ENCODE measurements around the gene FCAMR.

The FCAMR gene

GRCh38 chr1:206960676-206961386 is 9.4 kb downstream of the FCAMR start:
- POLR2A ChIA-PET, result interaction anchor here (0.7 kb wide), 1 partner anchor 49 kb away, joined by 3 read pairs; no protein-coding TSS in a partner anchor
- no peak for DNase-seq
- Histone ChIP-seq H3K27me3 (replicated peaks in 2 of 5; ENCODE audit: control insufficient read depth in 4 of 5, insufficient read depth in 5 of 5, low read length in 4 of 5) (no peaks in the 10 kb centered on the region), H3K9me3 (ENCODE audit: control extremely low read depth in 1 of 5, control insufficient read depth in 4 of 5, insufficient read depth in 2 of 5, low read depth in 1 of 5, low read length in 4 of 5) (no peaks in the 10 kb centered on the region), H3K4me3 (ENCODE audit: control insufficient read depth in 1 of 7, extremely low read depth in 1 of 7, insufficient read depth in 4 of 7, low read depth in 2 of 7, low read length in 6 of 7) (no peak overlapping the region), H3K36me3 (ENCODE audit: control insufficient read depth in 4 of 4, insufficient read depth in 4 of 4, low read length in 3 of 4) (no peaks in the 10 kb centered on the region), H3K27ac (ENCODE audit: insufficient read depth in 1 of 2, low read depth in 1 of 2, low read length in 2 of 2, poor library complexity in 1 of 2, severe bottlenecking in 2 of 2) (no peak overlapping the region), H3K4me1 (ENCODE audit: control extremely low read depth in 1 of 4, control insufficient read depth in 4 of 4, insufficient read depth in 4 of 4, low read length in 3 of 4) (peaks cover 0 to 33% (median 13%) of the 10 kb centered on the region in 4 experiments)
- WGBS (ENCODE audit: insufficient coverage), result 98% methylated on average over 6 of the region's 6 CpGs
- CTCF ChIA-PET, result interaction anchor here (1.1 to 4.8 kb wide), 5 partner anchors 8 to 42 kb away, joined by 3 to 31 read pairs (median 13); no protein-coding TSS in a partner anchor

- peaks cover 0 to 38% (median 15%) of the 10 kb centered on the region in 4 experiments for H3K4me1 ChIP-seq (ENCODE audit: control extremely low read depth in 1 of 4, control insufficient read depth in 4 of 4, insufficient read depth in 4 of 4, low read length in 3 of 4)
- WGBS (ENCODE audit: insufficient coverage), result 92% methylated on average over 2 of the region's 2 CpGs
- H3K27ac ChIP-seq (ENCODE audit: insufficient read depth in 1 of 2, low read depth in 1 of 2, low read length in 2 of 2, poor library complexity in 1 of 2, severe bottlenecking in 2 of 2), result no peak overlapping the region
- H3K4me3 ChIP-seq (ENCODE audit: control insufficient read depth in 1 of 7, extremely low read depth in 1 of 7, insufficient read depth in 4 of 7, low read depth in 2 of 7, low read length in 6 of 7), result no peak overlapping the region
- no peak for DNase-seq
- ChIA-PET POLR2A (no interaction called here), CTCF (interaction anchor here (1.3 to 1.4 kb wide), 2 partner anchors 12 to 24 kb away, joined by 4 to 7 read pairs; partner anchors contain the start of gene PIGR)
- H3K27me3 ChIP-seq (replicated peaks in 2 of 5; ENCODE audit: control insufficient read depth in 4 of 5, insufficient read depth in 5 of 5, low read length in 4 of 5), result no peaks in the 10 kb centered on the region
- no peaks in the 10 kb centered on the region for H3K36me3 ChIP-seq (ENCODE audit: control insufficient read depth in 4 of 4, insufficient read depth in 4 of 4, low read length in 3 of 4)
- no peaks in the 10 kb centered on the region for H3K9me3 ChIP-seq (ENCODE audit: control extremely low read depth in 1 of 5, control insufficient read depth in 4 of 5, insufficient read depth in 2 of 5, low read depth in 1 of 5, low read length in 4 of 5)
Observed at GRCh38 chr1:206958144-206958543, 12.1 kb downstream of the FCAMR start.

- Histone ChIP-seq H3K4me1 (ENCODE audit: control extremely low read depth in 1 of 4, control insufficient read depth in 4 of 4, insufficient read depth in 4 of 4, low read length in 3 of 4) (peaks cover 0 to 35% (median 14%) of the 10 kb centered on the region in 4 experiments), H3K4me3 (ENCODE audit: control insufficient read depth in 1 of 7, extremely low read depth in 1 of 7, insufficient read depth in 4 of 7, low read depth in 2 of 7, low read length in 6 of 7) (no peak overlapping the region), H3K36me3 (ENCODE audit: control insufficient read depth in 4 of 4, insufficient read depth in 4 of 4, low read length in 3 of 4) (no peaks in the 10 kb centered on the region), H3K27me3 (replicated peaks in 2 of 5; ENCODE audit: control insufficient read depth in 4 of 5, insufficient read depth in 5 of 5, low read length in 4 of 5) (no peaks in the 10 kb centered on the region), H3K27ac (ENCODE audit: insufficient read depth in 1 of 2, low read depth in 1 of 2, low read length in 2 of 2, poor library complexity in 1 of 2, severe bottlenecking in 2 of 2) (no peak overlapping the region), H3K9me3 (ENCODE audit: control extremely low read depth in 1 of 5, control insufficient read depth in 4 of 5, insufficient read depth in 2 of 5, low read depth in 1 of 5, low read length in 4 of 5) (no peaks in the 10 kb centered on the region)
- ChIA-PET POLR2A (no interaction called here), CTCF (interaction anchor here (1.0 to 1.4 kb wide), 4 partner anchors 8 to 53 kb away, joined by 3 to 7 read pairs (median 4); partner anchors contain the start of gene PIGR)
- WGBS (ENCODE audit: insufficient coverage), result 96% methylated on average over 5 of the region's 5 CpGs
- DNase-seq, result no peak
Observed at GRCh38 chr1:206957639-206958038, 12.6 kb downstream of the FCAMR start.

- CTCF ChIA-PET, result interaction anchor here (0.8 to 2.4 kb wide), 3 partner anchors 14 to 26 kb away, joined by 3 to 10 read pairs (median 7); partner anchors contain the start of gene FCAMR
- 80% methylated on average over 9 of the region's 11 CpGs for WGBS (ENCODE audit: insufficient coverage)
- Histone ChIP-seq H3K36me3 (ENCODE audit: control insufficient read depth in 4 of 4, insufficient read depth in 4 of 4, low read length in 3 of 4) (no peaks in the 10 kb centered on the region), H3K27me3 (replicated peaks in 2 of 5; ENCODE audit: control insufficient read depth in 4 of 5, insufficient read depth in 5 of 5, low read length in 4 of 5) (no peaks in the 10 kb centered on the region), H3K27ac (ENCODE audit: insufficient read depth in 1 of 2, low read depth in 1 of 2, low read length in 2 of 2, poor library complexity in 1 of 2, severe bottlenecking in 2 of 2) (no peak overlapping the region), H3K4me1 (ENCODE audit: control extremely low read depth in 1 of 4, control insufficient read depth in 4 of 4, insufficient read depth in 4 of 4, low read length in 3 of 4) (peaks cover 0 to 31% (median 9%) of the 10 kb centered on the region in 4 experiments), H3K9me3 (ENCODE audit: control extremely low read depth in 1 of 5, control insufficient read depth in 4 of 5, insufficient read depth in 2 of 5, low read depth in 1 of 5, low read length in 4 of 5) (no peaks in the 10 kb centered on the region), H3K4me3 (ENCODE audit: control insufficient read depth in 1 of 7, extremely low read depth in 1 of 7, insufficient read depth in 4 of 7, low read depth in 2 of 7, low read length in 6 of 7) (no peak overlapping the region)
- no peak for DNase-seq
- POLR2A ChIA-PET, result no interaction called here
Observed at GRCh38 chr1:206955476-206956451, 14.5 kb downstream of the FCAMR start.

- no peaks in the 10 kb centered on the region for H3K9me3 ChIP-seq (ENCODE audit: control extremely low read depth in 1 of 5, control insufficient read depth in 4 of 5, insufficient read depth in 2 of 5, low read depth in 1 of 5, low read length in 4 of 5)
- DNase-seq, result no peak
- WGBS (ENCODE audit: insufficient coverage), result 83% methylated on average over 7 of the region's 10 CpGs
- POLR2A ChIA-PET, result no interaction called here
- H3K4me1 ChIP-seq (ENCODE audit: control extremely low read depth in 1 of 4, control insufficient read depth in 4 of 4, insufficient read depth in 4 of 4, low read length in 3 of 4), result peaks cover 0 to 32% (median 9%) of the 10 kb centered on the region in 4 experiments
- H3K4me3 ChIP-seq (ENCODE audit: control insufficient read depth in 1 of 7, extremely low read depth in 1 of 7, insufficient read depth in 4 of 7, low read depth in 2 of 7, low read length in 6 of 7), result no peak overlapping the region
- H3K36me3 ChIP-seq (ENCODE audit: control insufficient read depth in 4 of 4, insufficient read depth in 4 of 4, low read length in 3 of 4), result no peaks in the 10 kb centered on the region
- H3K27me3 ChIP-seq (replicated peaks in 2 of 5; ENCODE audit: control insufficient read depth in 4 of 5, insufficient read depth in 5 of 5, low read length in 4 of 5), result no peaks in the 10 kb centered on the region
- CTCF ChIA-PET, result interaction anchor here (0.7 to 2.4 kb wide), 7 partner anchors 13 to 43 kb away, joined by 3 to 10 read pairs (median 4); partner anchors contain the start of gene FCAMR
- no peak overlapping the region for H3K27ac ChIP-seq (ENCODE audit: insufficient read depth in 1 of 2, low read depth in 1 of 2, low read length in 2 of 2, poor library complexity in 1 of 2, severe bottlenecking in 2 of 2)
Observed at GRCh38 chr1:206954459-206955342, 15.6 kb downstream of the FCAMR start.

GRCh38 chr1:206953626-206954025 is 16.6 kb downstream of the FCAMR start:
- no peak for DNase-seq
- Histone ChIP-seq H3K9me3 (ENCODE audit: control extremely low read depth in 1 of 5, control insufficient read depth in 4 of 5, insufficient read depth in 2 of 5, low read depth in 1 of 5, low read length in 4 of 5) (no peaks in the 10 kb centered on the region), H3K27ac (ENCODE audit: insufficient read depth in 1 of 2, low read depth in 1 of 2, low read length in 2 of 2, poor library complexity in 1 of 2, severe bottlenecking in 2 of 2) (no peak overlapping the region), H3K4me1 (ENCODE audit: control extremely low read depth in 1 of 4, control insufficient read depth in 4 of 4, insufficient read depth in 4 of 4, low read length in 3 of 4) (peaks cover 0 to 43% (median 17%) of the 10 kb centered on the region in 4 experiments), H3K4me3 (ENCODE audit: control insufficient read depth in 1 of 7, extremely low read depth in 1 of 7, insufficient read depth in 4 of 7, low read depth in 2 of 7, low read length in 6 of 7) (no peak overlapping the region), H3K27me3 (replicated peaks in 2 of 5; ENCODE audit: control insufficient read depth in 4 of 5, insufficient read depth in 5 of 5, low read length in 4 of 5) (no peaks in the 10 kb centered on the region), H3K36me3 (ENCODE audit: control insufficient read depth in 4 of 4, insufficient read depth in 4 of 4, low read length in 3 of 4) (no peaks in the 10 kb centered on the region)
- CTCF ChIA-PET, result interaction anchor here (1.1 to 2.4 kb wide), 4 partner anchors 12 to 31 kb away, joined by 3 to 7 read pairs (median 4); partner anchors contain the start of gene FCAMR
- 95% methylated on average over 2 of the region's 2 CpGs for WGBS (ENCODE audit: insufficient coverage)
- POLR2A ChIA-PET, result no interaction called here

All from common myeloid progenitor, CD34-positive (primary cell).